GM23338 (cell line): ENCODE results near the gene CPT1A. TPM values are rescaled to one million over a fixed set of nuclear protein-coding genes. Genes with fewer than 3 reads are reported as not detected.

ENCODE experiments used
- ATAC-seq: fragments of 200-7000 bp; cut with Tn5 transposase; 3 replicates; pipeline ENCODE4 v1.9.1; 2020
- DNase-seq: peaks from one replicate; pipeline ENCODE4 v3.0.0-alpha.2; 2015; ENCODE audit warnings: low spot score
- H2AFZ ChIP-seq: fragments of 200-600 bp; sonication (generic); 2 replicates; pipeline ENCODE4 v1.8.0; 2016; ENCODE audit warnings: antibody characterized with exemption, mild to moderate bottlenecking, moderate library complexity
- H3F3A ChIP-seq: fragments of 200-600 bp; sonication (generic); replicated peaks from 2 replicates; pipeline ENCODE4 v1.8.0; 2017; ENCODE audit warnings: antibody characterized with exemption, mixed run types, low read depth
- H3K27ac ChIP-seq: fragments of 200-600 bp; sonication (generic); 2 replicates; pipeline ENCODE4 v1.6.1; 2016; ENCODE audit warnings: low read depth
- H3K27me3 ChIP-seq: fragments of 200-600 bp; sonication (generic); 2 replicates; pipeline ENCODE4 v1.8.0; 2016; ENCODE audit warnings: mild to moderate bottlenecking, mixed run types, moderate library complexity; ENCODE audit not compliant: insufficient read depth
- H3K36me3 ChIP-seq: fragments of 200-600 bp; sonication (generic); 2 replicates; pipeline ENCODE4 v1.8.0; 2016; ENCODE audit warnings: mild to moderate bottlenecking; ENCODE audit not compliant: insufficient read depth
- H3K4me1 ChIP-seq: fragments of 200-600 bp; sonication (generic); 2 replicates; pipeline ENCODE4 v1.8.0; 2016; ENCODE audit warnings: mild to moderate bottlenecking, moderate library complexity; ENCODE audit not compliant: insufficient read depth
- H3K4me2 ChIP-seq: fragments of 200-600 bp; sonication (generic); 2 replicates; pipeline ENCODE4 v1.7.1; 2017; ENCODE audit warnings: mixed run types
- H3K4me3 ChIP-seq: fragments of 200-600 bp; sonication (generic); 2 replicates; pipeline ENCODE4 v1.6.1; 2016; ENCODE audit warnings: mixed run types
- H3K79me2 ChIP-seq: fragments of 200-600 bp; sonication (generic); replicated peaks from 2 replicates; pipeline ENCODE4 v1.8.0; 2017; ENCODE audit warnings: mild to moderate bottlenecking; ENCODE audit not compliant: insufficient read depth
- H3K9me2 ChIP-seq: fragments of 200-600 bp; sonication (generic); 2 replicates; pipeline ENCODE4 v1.8.0; 2017; ENCODE audit not compliant: insufficient read depth
- H4K20me1 ChIP-seq: fragments of 200-600 bp; sonication (generic); replicated peaks from 2 replicates; pipeline ENCODE4 v1.8.0; 2017; ENCODE audit warnings: mild to moderate bottlenecking; ENCODE audit not compliant: insufficient read depth
- H3K27ac Mint-ChIP-seq: 2 replicates; pipeline ENCODE4 v1.8.0; 2020; ENCODE audit warnings: inconsistent platforms, mild to moderate bottlenecking, moderate library complexity, mixed read lengths
- H3K27me3 Mint-ChIP-seq: 3 replicates; pipeline ENCODE4 v1.8.0; 2022; ENCODE audit warnings: low read depth, mild to moderate bottlenecking, moderate library complexity, mixed read lengths, inconsistent platforms; ENCODE audit not compliant: insufficient read depth, poor library complexity
- H3K36me3 Mint-ChIP-seq: 3 replicates; pipeline ENCODE4 v1.8.0; 2021; ENCODE audit warnings: low read depth, mild to moderate bottlenecking, inconsistent platforms, moderate library complexity, mixed read lengths
- H3K4me1 Mint-ChIP-seq: 3 replicates; pipeline ENCODE4 v1.8.0; 2020; ENCODE audit warnings: mild to moderate bottlenecking, inconsistent platforms, mixed read lengths
- H3K4me3 Mint-ChIP-seq: 3 replicates; pipeline ENCODE4 v1.8.0; 2021; ENCODE audit warnings: moderate library complexity, mild to moderate bottlenecking, inconsistent platforms, mixed read lengths
- H3K9me3 Mint-ChIP-seq: 3 replicates; pipeline ENCODE4 v1.8.0; 2020; ENCODE audit warnings: moderate library complexity, mild to moderate bottlenecking, inconsistent platforms, mixed read lengths
- CREB1 ChIP-seq: fragments of 250-450 bp; sonication (Bioruptor Pico); IDR thresholded peaks from 2 replicates; pipeline ENCODE4 v1.5.0; 2020; ENCODE audit warnings: low read depth, mild to moderate bottlenecking, moderate library complexity
- EZH2 ChIP-seq: fragments of 200-600 bp; sonication (generic); IDR thresholded peaks from one replicate; pipeline ENCODE4 v1.8.0; 2017; ENCODE audit warnings: antibody characterized with exemption, mild to moderate bottlenecking, low read depth; ENCODE audit not compliant: unreplicated experiment
- EZH2phosphoT487 ChIP-seq: fragments of 200-600 bp; sonication (generic); IDR thresholded peaks from one replicate; pipeline ENCODE4 v1.8.1; 2018; ENCODE audit warnings: antibody characterized with exemption; ENCODE audit not compliant: unreplicated experiment
- JUNB ChIP-seq: IDR thresholded peaks from one replicate; pipeline ENCODE4 v1.6.1; 2016; ENCODE audit warnings: antibody characterized with exemption; ENCODE audit not compliant: unreplicated experiment
- NANOG ChIP-seq: IDR thresholded peaks from 2 replicates; pipeline ENCODE4 v1.6.1; 2016; ENCODE audit warnings: antibody characterized with exemption, borderline replicate concordance
- POLR2AphosphoS5 ChIP-seq: IDR thresholded peaks from 2 replicates; pipeline ENCODE4 v1.6.1; 2016; ENCODE audit warnings: antibody characterized with exemption, low read depth
- STAT1 ChIP-seq: IDR thresholded peaks from one replicate; pipeline ENCODE4 v1.6.1; 2016; ENCODE audit warnings: antibody characterized with exemption; ENCODE audit not compliant: unreplicated experiment
- ZNF331 ChIP-seq: fragments of 250-450 bp; sonication (Bioruptor Pico); IDR thresholded peaks from 2 replicates; pipeline ENCODE4 v1.5.0; 2020; ENCODE audit warnings: low read depth, mild to moderate bottlenecking, moderate library complexity
- polyA plus RNA-seq: library from polyadenylated mRNA; unstranded; fragments of >200 nt; fragmentation: Nextera tagmentation; extraction: Ambion mirVana; gene quantifications from 2 replicates; pipeline ENCODE4 v1.2.1, GENCODE V29; 2016
- total RNA-seq: library from RNA; depleted of rRNA; stranded (reverse); fragments of >200 nt; shearing (Covaris generic); gene quantifications from 2 replicates; pipeline ENCODE4 v1.2.3, GENCODE V29; 2014
- TF ChIP-seq, protein P1 (sequence below): IDR thresholded peaks from one replicate; pipeline ENCODE4 v1.6.1; 2018; ENCODE audit warnings: antibody characterized with exemption; ENCODE audit not compliant: unreplicated experiment
- TF ChIP-seq, protein P2 (sequence below), 2 experiments: fragments of 200-600 bp in 1 of 2; sonication (generic) in 1 of 2; conservative IDR thresholded peaks; 2 replicates each; pipeline versions ENCODE4 v1.5.1 to v1.6.1; 2016 to 2017; ENCODE audit warnings: antibody characterized with exemption in 2 of 2, low read depth in 2 of 2, mild to moderate bottlenecking in 2 of 2, moderate library complexity in 1 of 2
- TF ChIP-seq, protein P3 (sequence below): IDR thresholded peaks from 2 replicates; pipeline ENCODE4 v1.6.1; 2016; ENCODE audit warnings: antibody characterized with exemption
- TF ChIP-seq, protein P4 (sequence below): fragments of 250-450 bp; sonication (Bioruptor Pico); IDR thresholded peaks from 2 replicates; pipeline ENCODE4 v1.5.0; 2020; ENCODE audit warnings: mild to moderate bottlenecking, moderate library complexity

The CPT1A gene
- total and polyA plus RNA-seq, 2 experiments from 2014 or later: 2.6 to 9.5 TPM

DNA sequence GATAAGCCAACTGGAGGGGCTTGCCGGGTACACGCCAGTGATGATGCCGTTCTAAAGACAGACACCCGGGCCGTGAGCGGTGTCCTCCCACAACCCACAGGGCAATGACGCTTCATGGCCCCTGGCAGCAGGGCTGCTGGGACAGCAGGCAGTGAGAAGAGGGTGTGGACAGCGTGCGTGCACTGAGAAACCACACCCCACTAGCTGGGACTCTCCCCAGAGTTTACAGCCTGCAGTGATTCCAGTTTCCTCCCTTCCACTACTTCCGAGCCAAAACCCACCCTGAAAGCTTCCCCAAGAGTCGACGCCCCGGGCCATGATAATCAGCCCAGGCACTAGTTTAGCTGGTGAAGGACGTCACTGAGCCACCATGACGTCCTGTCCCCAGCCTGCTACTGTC lies 29.2 kb downstream of the CPT1A start:
- no peak overlapping the region for H3K4me3 ChIP-seq
- Mint-ChIP-seq H3K9me3 (no peaks in the 10 kb centered on the region), H3K27ac (no peak overlapping the region), H3K27me3 (peaks cover 8% of the 10 kb centered on the region), H3K4me3 (no peak overlapping the region), H3K4me1 (0 out of 3 replicates have a peak, but pooled peaks cover 3% of the 10 kb centered on the region), H3K36me3 (no peaks in the 10 kb centered on the region; the same call in 2 of the 3 replicates)
- H3K9me2 ChIP-seq: no peaks in the 10 kb centered on the region
- DNase-seq: no peak
- no peaks in the 10 kb centered on the region for H3K79me2 ChIP-seq
- no peaks in the 10 kb centered on the region for H3K36me3 ChIP-seq
- H4K20me1 ChIP-seq: no peaks in the 10 kb centered on the region
- H3K4me1 ChIP-seq: no peaks in the 10 kb centered on the region
- no peak overlapping the region for H2AFZ ChIP-seq
- no peak overlapping the region for H3K4me2 ChIP-seq
- no peak for ATAC-seq
- H3K27ac ChIP-seq: no peak overlapping the region
- TF ChIP-seq EZH2phosphoT487 (no peak), CREB1 (no peak), POLR2AphosphoS5 (no peak), ZNF331 (CRISPR knock-in tag) (no peak), STAT1 (no peak), NANOG (no peak), JUNB (no peak), EZH2 (no peak)
- TF ChIP-seq, protein P1, sequence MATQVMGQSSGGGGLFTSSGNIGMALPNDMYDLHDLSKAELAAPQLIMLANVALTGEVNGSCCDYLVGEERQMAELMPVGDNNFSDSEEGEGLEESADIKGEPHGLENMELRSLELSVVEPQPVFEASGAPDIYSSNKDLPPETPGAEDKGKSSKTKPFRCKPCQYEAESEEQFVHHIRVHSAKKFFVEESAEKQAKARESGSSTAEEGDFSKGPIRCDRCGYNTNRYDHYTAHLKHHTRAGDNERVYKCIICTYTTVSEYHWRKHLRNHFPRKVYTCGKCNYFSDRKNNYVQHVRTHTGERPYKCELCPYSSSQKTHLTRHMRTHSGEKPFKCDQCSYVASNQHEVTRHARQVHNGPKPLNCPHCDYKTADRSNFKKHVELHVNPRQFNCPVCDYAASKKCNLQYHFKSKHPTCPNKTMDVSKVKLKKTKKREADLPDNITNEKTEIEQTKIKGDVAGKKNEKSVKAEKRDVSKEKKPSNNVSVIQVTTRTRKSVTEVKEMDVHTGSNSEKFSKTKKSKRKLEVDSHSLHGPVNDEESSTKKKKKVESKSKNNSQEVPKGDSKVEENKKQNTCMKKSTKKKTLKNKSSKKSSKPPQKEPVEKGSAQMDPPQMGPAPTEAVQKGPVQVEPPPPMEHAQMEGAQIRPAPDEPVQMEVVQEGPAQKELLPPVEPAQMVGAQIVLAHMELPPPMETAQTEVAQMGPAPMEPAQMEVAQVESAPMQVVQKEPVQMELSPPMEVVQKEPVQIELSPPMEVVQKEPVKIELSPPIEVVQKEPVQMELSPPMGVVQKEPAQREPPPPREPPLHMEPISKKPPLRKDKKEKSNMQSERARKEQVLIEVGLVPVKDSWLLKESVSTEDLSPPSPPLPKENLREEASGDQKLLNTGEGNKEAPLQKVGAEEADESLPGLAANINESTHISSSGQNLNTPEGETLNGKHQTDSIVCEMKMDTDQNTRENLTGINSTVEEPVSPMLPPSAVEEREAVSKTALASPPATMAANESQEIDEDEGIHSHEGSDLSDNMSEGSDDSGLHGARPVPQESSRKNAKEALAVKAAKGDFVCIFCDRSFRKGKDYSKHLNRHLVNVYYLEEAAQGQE: no peak
- TF ChIP-seq, protein P2, sequence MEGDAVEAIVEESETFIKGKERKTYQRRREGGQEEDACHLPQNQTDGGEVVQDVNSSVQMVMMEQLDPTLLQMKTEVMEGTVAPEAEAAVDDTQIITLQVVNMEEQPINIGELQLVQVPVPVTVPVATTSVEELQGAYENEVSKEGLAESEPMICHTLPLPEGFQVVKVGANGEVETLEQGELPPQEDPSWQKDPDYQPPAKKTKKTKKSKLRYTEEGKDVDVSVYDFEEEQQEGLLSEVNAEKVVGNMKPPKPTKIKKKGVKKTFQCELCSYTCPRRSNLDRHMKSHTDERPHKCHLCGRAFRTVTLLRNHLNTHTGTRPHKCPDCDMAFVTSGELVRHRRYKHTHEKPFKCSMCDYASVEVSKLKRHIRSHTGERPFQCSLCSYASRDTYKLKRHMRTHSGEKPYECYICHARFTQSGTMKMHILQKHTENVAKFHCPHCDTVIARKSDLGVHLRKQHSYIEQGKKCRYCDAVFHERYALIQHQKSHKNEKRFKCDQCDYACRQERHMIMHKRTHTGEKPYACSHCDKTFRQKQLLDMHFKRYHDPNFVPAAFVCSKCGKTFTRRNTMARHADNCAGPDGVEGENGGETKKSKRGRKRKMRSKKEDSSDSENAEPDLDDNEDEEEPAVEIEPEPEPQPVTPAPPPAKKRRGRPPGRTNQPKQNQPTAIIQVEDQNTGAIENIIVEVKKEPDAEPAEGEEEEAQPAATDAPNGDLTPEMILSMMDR (conservative IDR thresholded peaks at IDR 0.05; ENCODE audit: low read depth in 2 of 2): no peak
- TF ChIP-seq, protein P3, sequence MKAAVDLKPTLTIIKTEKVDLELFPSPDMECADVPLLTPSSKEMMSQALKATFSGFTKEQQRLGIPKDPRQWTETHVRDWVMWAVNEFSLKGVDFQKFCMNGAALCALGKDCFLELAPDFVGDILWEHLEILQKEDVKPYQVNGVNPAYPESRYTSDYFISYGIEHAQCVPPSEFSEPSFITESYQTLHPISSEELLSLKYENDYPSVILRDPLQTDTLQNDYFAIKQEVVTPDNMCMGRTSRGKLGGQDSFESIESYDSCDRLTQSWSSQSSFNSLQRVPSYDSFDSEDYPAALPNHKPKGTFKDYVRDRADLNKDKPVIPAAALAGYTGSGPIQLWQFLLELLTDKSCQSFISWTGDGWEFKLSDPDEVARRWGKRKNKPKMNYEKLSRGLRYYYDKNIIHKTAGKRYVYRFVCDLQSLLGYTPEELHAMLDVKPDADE: no peak
- TF ChIP-seq, protein P4, sequence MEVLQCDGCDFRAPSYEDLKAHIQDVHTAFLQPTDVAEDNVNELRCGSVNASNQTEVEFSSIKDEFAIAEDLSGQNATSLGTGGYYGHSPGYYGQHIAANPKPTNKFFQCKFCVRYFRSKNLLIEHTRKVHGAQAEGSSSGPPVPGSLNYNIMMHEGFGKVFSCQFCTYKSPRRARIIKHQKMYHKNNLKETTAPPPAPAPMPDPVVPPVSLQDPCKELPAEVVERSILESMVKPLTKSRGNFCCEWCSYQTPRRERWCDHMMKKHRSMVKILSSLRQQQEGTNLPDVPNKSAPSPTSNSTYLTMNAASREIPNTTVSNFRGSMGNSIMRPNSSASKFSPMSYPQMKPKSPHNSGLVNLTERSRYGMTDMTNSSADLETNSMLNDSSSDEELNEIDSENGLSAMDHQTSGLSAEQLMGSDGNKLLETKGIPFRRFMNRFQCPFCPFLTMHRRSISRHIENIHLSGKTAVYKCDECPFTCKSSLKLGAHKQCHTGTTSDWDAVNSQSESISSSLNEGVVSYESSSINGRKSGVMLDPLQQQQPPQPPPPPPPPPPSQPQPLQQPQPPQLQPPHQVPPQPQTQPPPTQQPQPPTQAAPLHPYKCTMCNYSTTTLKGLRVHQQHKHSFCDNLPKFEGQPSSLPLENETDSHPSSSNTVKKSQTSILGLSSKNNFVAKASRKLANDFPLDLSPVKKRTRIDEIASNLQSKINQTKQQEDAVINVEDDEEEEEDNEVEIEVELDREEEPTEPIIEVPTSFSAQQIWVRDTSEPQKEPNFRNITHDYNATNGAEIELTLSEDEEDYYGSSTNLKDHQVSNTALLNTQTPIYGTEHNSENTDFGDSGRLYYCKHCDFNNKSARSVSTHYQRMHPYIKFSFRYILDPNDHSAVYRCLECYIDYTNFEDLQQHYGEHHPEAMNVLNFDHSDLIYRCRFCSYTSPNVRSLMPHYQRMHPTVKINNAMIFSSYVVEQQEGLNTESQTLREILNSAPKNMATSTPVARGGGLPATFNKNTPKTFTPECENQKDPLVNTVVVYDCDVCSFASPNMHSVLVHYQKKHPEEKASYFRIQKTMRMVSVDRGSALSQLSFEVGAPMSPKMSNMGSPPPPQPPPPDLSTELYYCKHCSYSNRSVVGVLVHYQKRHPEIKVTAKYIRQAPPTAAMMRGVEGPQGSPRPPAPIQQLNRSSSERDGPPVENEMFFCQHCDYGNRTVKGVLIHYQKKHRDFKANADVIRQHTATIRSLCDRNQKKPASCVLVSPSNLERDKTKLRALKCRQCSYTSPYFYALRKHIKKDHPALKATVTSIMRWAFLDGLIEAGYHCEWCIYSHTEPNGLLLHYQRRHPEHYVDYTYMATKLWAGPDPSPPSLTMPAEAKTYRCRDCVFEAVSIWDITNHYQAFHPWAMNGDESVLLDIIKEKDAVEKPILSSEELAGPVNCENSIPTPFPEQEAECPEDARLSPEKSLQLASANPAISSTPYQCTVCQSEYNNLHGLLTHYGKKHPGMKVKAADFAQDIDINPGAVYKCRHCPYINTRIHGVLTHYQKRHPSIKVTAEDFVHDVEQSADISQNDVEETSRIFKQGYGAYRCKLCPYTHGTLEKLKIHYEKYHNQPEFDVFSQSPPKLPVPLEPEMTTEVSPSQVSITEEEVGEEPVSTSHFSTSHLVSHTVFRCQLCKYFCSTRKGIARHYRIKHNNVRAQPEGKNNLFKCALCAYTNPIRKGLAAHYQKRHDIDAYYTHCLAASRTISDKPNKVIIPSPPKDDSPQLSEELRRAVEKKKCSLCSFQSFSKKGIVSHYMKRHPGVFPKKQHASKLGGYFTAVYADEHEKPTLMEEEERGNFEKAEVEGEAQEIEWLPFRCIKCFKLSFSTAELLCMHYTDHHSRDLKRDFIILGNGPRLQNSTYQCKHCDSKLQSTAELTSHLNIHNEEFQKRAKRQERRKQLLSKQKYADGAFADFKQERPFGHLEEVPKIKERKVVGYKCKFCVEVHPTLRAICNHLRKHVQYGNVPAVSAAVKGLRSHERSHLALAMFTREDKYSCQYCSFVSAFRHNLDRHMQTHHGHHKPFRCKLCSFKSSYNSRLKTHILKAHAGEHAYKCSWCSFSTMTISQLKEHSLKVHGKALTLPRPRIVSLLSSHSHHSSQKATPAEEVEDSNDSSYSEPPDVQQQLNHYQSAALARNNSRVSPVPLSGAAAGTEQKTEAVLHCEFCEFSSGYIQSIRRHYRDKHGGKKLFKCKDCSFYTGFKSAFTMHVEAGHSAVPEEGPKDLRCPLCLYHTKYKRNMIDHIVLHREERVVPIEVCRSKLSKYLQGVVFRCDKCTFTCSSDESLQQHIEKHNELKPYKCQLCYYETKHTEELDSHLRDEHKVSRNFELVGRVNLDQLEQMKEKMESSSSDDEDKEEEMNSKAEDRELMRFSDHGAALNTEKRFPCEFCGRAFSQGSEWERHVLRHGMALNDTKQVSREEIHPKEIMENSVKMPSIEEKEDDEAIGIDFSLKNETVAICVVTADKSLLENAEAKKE (CRISPR knock-in tag): no peak
- no peaks in the 10 kb centered on the region for H3K27me3 ChIP-seq
- no peaks in the 10 kb centered on the region for H3F3A ChIP-seq
